ENCODE results near the gene SERTM2.
"Not testable (repeated sequence)": the region's sequence is repeated elsewhere in the genome, so short reads cannot be mapped to it uniquely, and the experiment has no call there.

SERTM2 gene

DNA sequence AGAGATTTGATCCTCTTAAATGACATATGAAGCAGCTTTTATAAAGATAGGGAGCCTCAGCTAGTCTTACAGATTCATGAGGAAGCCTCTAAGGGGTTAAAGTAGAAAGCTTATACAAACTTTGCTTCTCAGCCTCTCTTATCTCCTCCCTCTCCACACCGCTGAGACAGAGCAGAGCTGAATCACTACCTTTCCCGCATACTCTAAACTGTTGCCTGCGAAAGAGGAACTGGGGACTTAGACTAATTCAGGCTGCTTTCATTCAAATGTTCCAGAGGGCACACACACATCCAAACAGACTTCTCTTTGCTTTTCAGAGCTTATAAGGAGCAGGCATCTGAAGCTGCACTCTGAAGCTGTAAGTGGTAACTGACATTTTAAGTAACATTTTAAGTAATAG, at the start of gene SERTM2:
TSS of gene SERTM2 (plus strand) at position 169 of the 400 bp plus-strand sequence. CDS start 7,213 bp downstream, outside the sequence.
- DNase-seq = no peak

DNA sequence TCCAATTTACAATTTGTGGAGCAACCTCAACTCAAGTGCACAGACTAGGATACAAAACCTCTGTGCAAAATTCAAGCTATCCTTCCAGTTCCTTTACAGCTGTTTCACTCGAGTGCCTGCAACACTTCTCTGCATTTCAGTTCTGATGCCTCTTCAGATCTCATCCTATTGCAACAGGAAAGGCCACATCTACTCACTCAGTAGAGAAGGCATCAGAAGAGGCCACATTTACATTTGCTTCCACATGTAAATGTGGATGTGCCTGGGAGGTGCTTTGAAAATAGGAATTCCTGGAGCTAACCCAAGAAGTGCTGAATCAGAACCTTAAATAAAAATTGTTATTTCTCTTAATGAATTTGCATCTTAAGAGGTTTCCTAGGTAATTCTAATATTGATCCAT, 45.8 kb upstream of the SERTM2 start:
- no peak for DNase-seq

DNA sequence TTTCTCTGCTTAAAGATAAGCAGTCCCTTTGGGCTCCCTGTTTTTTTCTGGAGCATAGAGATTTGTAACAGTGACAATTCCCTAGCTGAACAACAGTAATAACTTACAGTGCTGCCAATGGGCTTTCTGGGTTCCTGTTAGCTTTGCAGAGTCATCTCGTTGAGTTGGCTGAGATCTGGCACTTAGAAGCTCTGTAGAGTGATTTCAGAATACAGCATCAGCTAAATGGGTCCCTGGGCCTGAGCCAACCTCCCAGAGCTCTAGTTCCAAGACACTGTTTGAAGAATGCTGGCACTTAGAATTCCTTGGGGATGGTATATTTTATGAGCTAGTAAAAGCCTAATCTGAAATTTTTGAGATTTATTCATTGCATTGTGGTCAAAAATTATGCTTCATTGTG, 43.5 kb upstream of the SERTM2 start:
- peak in 16 of 56 donors; percentile 0 to 14 (median 0) for DNase-seq

DNA sequence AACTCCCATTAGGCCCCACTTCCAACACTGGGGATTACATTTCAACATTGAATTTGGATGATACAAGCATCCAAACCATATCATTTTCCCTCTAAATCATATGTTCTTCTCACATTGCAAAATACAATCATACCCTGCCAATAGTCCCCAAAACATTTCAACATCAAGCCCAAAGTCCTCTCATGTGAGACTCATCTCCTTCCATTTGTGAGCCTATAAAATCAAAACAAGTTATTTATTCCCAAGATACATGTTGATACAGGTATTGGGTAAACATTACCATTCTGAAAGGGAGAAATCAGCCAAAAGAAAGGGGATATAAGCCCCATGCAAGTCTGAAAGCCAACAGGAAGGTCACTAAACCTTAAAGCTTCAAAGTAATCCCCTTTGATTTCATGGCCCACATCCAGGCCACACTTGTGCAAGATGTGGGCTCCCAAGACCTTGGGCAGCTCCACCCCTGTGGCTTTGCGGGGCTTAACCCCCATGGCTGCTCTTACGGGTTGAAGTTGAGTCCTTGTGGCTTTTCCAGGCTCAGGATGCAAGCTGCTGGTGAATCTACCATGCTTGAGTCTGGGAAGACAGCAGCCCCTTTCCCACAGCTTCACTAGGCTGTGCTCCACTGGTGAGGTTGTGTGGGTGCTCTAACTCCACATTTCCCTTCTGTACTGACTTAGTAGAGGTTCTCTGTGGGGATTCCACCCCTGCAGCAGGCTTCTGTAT, 40.6 kb upstream of the SERTM2 start:
- no peak for DNase-seq

DNA sequence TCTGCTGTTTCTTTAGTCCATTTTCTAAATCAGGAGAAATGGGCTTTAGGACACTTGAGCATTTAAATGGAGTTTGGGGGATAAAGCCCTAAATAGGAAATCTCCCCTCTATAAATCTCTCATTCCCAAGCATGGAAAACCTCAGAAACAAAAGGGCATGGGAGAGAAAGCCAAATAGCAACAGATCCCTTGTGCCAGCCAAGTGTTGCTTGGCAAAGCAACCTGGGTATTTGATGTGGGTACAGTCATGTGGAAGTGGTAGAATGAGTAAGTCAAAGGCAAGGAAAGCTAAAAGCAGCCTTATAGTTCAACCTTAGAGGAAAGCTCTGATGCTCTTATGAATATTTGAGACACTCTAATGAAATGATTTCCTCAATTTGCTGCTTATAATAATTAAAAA, 29.5 kb upstream of the SERTM2 start:
- no peak for DNase-seq

DNA sequence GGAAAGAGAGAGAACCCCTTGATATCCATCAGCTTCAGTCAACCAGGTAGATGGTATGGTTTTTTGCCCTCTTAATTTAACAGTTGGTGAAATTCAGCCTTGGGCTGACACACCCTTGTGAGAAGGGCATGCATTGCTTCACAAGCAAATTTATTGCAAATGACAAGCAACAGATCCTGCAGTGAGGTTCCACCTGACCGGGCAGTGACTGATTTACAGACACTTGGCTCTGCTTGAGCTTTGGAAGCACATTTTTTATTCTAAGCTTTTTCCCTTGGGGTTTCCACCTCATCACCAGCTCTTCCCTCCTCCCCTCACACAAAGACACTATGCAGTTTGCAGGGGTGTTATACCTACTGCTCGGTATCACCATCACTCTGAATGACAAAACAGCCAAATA, 28.3 kb upstream of the SERTM2 start:
- no peak for DNase-seq

DNA sequence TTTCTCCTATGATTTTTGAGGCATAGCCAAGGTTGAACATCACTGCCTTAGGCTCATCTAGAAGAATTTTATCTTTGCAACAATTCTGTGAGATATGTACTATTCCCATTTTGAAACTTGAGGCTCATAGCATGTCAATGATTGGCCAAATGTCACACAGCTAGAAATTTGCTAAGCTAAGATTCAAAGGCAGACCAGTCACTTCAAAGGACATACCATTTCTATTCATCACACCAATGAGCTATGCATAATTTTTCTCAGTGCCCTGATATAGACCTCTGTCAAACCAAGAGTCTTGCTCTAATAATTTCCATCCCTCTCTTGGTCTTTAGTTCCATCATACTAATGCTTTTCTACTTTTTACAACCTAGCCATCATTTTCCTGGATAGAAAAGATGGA, 27.6 kb upstream of the SERTM2 start:
- DNase-seq = no peak

DNA sequence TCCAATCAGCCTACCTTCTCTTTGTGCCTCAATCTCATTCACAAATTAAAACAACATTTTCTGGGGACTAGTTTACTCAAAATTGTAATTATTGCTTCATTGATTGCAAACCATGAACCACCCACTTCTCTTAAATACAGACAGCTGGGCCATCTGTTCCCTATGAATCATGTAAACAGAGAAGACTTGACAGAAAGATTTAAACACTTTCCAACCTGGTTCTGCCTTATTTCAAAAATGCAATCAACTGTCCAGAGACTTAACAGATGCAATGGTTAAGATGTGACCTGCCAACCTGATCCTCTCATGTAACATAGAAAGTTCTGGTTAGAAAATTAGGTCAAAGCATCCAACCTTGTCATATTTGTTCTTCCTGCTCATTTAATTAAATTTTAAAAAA, 20.8 kb upstream of the SERTM2 start:
- DNase-seq = no peak

DNA sequence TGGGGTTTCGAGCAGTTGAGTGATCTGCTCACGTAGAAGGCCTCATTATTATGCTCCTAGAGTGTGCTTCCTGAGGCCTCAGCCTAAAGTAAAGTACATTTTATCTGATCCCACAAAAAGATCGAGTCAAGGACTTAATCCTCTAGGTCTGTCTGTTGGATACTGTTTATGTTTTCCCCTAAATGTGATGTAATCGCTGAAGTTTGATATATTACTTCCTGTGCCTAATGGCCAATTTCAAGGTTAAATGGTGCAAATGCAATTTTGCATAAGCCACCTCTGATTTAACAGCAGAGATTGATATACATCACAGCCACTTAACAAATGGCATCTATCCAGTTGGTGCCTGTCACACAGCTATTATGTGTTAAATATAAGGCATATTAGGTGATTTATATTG, 19.4 kb upstream of the SERTM2 start:
- DNase-seq = no peak

DNA sequence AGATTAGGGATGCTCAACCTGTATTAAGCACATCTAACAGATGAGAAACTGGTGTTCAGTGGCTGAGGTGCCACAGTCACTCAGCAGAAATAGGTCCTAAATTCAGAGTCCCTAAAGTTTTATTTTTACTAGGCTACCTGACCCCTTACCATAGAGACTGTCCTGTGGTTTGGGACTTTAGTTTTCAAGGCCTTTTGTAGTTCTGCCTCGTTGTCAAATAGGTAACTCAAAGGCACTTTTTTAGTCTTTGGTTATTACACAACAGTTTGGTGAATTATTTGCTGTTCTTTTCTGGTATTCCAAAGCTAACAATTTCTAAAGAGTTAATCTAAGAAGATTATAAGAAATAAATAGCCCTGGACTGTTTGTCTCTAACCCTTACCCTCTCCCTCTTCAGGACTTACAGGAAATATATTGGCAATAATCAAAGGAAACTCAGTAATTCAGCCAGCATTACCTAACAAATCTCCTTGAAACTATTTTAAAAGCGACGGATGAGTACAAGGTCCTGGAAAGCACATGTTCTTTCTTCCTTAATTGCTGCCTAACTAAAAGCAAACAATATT, 12.8 kb upstream of the SERTM2 start:
- DNase-seq = no peak

DNA sequence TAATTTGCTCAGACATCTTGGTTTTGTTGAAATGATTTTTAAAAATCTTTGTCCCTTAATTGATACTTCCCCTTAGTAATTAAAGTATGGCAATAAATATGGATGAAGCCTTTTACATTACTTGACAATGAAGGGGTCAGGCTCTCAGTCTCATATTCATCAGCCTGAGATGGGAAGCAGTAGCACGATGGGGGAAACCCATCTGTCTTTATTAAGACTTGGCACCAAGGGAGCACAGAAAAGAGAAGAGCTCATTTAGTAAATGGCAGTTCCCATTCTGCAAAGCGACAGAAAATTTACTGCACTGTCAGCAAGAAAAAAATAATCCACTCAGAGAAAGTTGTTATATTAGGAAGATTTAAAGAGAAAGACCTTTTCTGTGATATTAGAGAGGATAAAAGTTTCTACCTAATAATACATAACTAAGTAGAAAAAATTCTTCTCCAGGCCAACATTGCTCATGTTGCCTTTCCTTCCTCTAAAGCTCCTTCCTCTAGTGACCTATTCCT, 7.9 kb upstream of the SERTM2 start:
- no peak for DNase-seq

DNA sequence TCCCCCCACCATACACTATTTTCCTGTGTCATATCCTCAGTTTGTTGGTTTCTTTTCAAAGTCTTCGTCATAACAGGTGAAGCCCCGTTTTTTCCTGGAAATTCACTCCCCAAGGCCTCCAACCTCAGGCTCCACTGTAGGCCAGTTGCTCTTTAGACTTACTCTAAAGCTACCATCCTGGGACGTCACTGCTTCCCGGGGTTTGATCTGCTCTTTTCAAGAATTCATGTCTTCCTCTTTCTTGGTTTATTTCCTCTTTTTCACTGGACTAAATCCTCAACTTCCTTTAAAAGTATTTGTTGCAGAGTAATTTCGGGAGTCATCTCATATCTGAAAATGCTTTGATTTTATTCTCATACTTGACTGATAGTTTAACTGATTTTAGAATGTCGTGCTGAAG, 6.5 kb upstream of the SERTM2 start:
- no peak for DNase-seq

DNA sequence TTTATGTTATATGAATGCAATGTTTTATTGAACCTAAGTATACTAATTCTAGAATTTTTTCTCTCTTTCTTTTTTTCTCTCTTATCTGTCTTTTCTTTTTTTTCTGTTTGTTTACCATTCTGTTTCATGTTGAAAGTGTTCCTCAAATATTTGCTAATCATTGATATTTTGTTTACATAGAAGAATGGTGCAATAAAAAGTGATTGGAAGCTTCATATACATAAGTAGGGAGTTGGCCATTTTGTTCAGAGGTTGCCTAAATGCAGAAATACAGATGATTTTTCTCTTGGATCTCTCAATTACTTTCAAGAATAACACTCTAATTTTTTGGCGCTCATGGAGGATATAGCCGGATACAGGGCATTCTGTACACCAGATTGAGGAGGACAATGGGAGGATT, 5.7 kb upstream of the SERTM2 start:
- no peak for DNase-seq

DNA sequence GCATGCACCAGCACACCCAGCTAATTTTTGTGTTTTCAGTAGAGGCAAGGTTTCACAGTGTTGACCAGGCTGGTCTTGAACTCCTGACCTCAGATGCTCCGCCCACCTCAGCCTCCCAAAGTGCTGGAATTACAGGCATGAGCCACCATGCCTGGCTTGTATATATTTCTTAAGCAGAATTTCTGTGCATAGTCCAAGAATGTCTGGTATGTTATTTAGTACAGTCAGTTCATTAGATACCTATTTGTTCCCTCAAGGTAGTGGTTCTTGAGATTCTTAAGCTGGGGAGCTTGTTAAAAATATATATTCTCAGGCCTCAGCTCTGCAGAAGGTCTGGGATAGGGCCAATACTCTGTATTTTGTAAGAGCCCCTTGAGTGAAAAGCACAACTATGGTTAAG, 4.6 kb upstream of the SERTM2 start:
- DNase-seq = no peak

DNA sequence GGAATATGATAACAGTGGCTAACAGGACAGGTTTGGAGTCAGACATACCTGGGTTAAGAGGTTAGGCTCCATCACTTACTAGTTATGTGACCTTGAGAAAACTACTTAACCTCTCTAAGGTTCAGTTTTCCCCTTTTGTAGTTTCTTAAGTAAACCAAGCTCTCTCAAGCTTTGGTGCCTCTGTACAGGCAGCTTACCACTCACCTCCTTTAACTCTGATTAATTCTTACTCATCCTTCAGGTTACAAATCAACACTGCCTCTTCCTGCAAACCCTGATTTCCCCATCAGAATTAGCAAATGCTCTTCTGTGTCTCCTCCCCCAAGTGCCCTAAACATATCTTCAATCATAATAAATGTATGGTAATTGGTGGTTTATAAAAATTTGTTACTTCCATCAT, 3.5 kb upstream of the SERTM2 start:
- DNase-seq = no peak

DNA sequence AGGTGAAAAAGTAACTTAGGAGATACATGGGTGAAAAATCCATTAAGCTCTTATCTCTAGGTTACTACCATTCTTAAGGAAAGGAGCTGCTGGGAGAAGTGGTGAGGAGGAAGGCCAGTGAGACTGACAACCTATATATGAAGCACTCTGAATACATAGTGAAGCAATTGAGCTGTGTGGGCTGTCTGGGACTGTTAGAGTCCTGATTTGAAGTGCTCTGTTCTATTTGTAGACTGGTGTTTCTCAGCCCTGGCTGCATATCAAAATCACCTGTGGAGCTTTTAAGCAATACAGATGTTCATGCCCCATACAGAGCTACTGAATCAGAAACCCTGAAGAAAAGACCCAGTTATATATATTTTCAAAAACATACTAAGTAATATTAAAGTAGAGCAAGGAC, 3.9 kb downstream of the SERTM2 start:
- no peak for DNase-seq

DNA sequence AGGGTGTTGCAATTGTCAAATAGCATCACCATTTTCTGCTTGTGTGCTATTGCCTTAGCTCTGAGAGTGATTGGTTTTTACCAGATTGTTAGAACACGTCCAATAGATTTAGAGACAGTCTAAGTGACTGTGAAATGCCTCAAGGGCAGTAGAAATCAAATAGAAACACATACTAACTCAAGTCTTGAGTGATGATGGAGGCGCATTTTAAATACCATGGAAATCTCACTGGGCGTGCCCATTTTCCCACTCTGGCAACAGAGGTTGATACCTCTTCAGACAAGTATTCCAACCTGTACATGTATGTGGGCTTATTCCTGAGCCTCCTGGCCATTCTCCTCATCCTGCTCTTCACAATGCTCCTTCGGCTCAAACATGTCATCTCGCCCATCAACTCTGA, 7.2 kb downstream of the SERTM2 start:
- DNase-seq = no peak

DNA sequence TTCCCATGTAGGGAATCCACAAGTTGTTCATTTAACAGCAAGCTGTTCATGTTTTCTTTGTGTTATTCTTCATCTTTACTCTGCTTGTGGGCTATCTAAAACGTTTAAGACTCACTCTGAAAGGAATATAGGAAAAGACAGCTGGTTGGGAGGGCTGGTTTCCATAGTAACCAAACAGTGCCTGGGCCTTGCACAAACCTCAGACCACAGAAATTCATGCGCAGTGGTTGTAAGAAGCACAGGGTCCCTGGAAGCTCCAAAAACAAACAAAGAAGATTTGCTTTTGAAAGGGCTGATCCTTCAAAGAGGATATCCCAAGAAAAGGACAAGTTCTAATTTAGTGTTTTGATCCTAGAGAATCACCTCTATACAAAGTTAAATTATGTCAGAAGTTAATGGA, 7.8 kb downstream of the SERTM2 start:
- DNase-seq = no peak

DNA sequence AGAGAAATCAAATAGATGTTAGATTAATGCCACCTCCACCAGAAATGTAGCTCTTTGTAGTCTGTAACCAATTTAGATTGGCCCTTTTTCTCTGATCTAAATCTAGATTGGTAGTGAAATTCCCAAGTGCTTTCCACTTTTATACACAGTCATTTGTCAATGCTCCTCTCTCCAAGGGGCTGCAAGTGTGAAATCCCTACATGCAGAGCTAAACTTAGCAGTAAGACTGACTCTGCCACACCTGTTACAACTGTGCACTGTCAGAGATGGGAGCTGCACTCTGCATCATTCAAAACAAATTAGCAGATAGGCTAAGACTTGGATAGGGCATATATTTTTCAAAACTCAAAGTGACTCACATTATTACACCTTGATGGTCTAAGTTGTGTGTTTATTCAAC, 9.1 kb downstream of the SERTM2 start:
- DNase-seq = no peak

DNA sequence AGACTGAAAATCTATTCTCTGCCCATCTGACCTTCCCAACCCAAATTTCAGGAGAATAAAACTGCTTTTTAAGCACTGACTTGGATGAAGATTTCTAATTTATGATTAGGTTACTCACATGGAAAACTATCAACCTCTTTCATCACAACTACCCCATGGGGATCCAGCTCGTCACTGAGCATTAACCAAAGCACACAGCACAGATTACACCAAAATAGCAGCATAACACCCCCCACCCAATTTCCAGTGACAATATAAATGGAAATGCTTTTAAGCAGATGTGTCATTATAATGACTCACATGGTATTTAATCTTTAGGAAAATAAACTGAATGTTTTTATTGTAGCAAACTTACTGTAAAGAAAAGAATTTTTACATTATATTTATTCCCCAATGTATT, 9.7 kb downstream of the SERTM2 start:
- DNase-seq = no peak

DNA sequence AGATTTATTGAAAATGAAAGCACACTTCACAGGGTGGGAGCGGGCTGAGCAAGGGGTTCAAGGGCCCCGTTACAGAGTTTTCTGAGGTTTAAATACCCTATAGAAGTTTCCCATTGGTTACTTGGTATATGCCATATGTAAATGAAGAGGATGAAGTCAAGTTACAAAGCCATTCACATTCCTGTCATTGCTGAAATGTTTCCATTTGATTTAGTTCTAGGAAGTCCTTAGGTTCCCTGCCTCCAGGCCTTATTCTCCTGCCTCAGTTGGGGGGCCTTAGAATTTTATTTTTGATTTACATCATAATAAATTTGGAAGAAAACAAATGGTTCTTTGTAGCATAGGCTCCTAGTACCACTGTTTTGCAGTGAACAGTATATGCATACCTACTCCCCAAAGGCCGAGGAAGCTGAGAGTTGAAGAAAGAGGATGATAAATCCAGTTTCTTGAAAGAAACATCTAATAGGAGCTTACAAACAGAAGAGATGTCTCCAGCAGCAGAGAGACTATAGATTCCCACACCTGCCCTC, 31.8 kb downstream of the SERTM2 start:
- DNase-seq = no peak

DNA sequence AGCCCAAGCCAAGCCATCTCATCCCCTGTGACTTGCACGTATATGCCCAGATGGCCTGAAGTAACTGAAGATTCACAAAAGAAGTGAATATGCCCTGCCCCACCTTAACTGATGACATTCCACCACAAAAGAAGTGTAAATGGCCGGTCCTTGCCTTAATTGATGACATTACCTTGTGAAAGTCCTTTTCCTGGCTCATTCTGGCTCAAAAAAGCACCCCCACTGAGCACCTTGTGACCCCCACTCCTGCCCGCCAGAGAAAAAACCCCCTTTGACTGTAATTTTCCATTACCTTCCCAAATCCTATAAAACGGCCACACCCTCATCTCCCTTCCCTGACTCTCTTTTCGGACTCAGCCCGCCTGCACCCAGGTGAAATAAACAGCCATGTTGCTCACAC, 37.8 kb downstream of the SERTM2 start:
- not testable (repeated sequence) for DNase-seq

DNA sequence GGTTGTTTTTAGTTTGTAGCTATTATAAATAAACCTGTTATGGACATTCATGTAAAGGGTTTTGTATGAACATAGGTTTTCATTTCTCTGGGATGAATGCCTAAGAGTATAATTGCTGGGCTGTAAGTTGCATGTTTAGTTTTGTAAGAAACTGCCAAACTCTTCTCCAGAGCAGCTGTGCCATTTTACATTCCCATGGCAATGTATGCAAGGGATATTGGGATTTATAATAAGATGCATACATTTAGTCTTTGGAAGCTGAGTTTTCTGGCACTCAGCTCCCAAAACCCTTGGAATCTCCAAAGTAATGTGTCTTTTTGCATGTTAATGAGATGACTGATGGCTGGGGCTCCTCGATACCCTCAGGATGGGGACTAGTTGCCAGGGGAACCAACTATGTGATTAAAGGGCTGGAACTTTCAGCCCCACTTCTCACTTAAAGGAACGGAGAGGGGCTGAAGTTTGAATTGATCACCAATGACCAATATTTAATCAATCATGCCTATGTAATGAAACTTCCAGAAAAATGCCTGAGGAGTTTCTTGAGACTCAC, 44.0 kb downstream of the SERTM2 start:
- no peak for DNase-seq
